ENCODE data around the gene NELFB.

Gene NELFB

DNA sequence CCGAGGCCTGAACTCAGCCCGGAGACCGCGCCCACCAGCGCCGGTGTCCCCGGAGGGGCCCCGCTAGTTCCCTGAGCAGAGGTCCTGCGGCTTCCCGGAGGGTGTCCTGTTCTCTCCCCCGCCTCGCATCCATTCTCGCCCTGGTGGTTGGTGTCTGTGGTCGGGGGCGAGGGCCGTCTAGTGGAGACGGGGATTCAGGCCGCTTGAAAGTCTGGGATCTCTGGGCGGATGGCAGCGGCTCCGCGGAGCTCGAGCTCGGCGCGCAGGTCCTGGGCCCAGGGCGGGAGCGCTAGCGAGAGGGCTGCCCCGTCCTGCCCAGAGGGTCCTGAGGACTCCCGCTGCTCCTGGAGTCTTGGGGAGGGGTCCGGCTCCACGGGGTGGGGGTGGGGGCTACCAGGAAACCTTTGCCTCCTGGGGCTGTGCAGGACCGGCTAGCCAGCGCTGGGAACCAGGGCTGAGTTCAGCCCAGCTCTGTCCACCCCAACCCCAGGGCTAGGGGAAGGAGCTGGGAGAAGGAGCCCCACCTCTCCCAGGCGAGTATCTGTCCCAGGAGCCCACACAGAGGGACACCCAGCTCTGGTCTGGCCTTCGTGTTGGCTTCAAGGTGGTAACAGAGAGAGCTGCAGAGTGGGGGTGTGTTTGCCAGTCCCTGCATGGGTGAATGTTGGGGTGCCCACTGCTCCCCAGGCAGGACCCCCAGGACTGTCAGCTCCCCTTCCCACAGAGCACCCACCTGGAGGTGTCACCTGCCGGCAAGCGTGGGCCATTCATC, 26.4 kb downstream of the NELFB start:
- no peak for DNase-seq

DNA sequence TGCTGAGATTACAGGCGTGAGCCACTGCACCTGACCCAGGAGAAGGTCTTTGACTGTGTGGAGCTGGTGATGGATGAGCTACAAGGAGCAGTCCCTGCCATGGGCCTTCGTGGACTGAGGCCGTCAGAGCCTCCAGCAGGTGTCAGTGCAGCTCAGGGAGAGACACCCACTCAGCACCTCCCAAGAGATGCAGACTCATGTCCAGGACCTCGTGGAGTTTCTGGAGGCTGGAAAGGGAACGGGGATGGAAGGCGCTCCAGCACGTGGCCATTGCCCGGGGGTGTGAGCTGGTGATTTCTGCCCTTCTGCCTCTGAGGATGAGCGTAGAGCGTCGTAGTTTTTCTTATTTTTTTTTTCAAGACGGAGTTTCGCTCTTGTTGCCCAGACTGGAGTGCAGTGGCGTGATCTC, 31.9 kb downstream of the NELFB start:
- DNase-seq = no peak

DNA sequence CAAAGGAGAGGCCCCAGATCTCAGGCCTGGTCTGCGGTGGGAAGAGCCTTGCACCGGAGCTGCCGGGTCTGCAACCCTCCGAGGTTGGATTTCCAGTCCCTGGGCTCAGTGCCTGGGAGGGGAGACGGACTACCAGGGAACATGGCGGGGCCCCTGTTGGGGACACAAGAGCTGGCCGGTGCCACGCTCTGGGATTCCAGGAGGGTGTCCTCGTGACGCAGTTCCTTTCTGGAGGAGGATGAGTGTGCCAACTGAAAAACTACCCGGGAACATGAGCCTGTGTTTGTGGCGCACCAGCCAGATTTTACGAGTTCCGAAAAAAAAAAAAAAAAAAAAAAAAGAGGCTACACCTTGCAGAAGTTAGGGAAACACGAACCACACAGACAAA, 38.0 kb downstream of the NELFB start:
- DNase-seq = no peak

DNA sequence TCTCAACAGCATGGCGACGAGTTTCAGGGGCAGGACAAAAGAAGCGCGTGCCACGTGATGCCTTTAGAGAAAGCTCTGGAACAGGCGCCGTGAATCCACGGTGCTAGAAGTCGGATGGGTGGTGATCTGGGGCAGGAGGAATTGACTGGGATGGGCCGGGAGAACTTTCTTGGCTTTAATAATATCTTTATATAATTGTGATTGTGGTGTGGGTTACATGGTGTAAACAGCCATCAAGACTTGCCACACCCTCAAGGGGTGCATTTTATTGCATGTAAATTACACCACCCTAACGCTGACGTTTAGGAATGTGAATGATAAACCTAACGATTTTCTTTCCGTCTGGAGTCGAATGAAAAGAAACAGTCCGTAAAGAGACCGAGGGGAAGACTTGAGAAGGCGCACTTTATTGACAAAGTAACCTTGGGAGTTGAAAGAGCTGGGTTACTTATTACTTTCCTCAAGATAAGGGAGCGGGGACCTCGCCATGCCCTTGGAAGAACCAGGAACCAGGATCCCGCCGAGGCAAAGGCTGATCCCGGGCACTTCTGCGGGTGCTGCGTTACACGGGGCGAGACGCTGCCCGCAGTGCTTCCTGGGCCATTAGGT, 38.5 kb downstream of the NELFB start:
- no peak for DNase-seq

DNA sequence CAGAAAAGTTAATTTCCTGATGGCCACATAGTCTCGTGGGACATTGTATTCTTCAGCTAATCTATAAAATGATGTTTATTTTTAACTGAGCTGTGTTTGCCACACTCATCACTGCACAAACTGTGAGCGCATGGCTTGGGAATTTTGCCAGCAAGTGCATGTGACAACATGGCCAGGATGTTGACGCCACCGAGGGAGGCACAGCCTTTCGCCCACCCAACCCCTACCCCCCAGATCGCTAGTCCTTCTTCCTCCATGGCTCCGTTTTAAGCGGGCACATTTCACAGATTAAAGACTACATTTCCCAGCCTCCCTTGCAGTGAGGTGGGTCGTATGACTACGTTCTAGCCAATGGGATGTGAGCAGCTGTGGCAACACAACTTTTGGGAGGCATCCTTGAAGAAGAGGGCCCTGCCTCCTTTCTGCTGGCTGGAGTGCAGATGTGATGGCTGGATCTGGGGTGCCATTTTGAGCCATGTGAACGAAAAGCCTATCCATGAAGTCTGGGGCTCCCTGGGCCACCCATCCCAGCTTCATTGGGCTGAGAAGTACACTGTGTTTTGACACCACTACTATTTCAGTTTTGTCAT, 39.1 kb downstream of the NELFB start:
- peak; percentile 41 for DNase-seq

DNA sequence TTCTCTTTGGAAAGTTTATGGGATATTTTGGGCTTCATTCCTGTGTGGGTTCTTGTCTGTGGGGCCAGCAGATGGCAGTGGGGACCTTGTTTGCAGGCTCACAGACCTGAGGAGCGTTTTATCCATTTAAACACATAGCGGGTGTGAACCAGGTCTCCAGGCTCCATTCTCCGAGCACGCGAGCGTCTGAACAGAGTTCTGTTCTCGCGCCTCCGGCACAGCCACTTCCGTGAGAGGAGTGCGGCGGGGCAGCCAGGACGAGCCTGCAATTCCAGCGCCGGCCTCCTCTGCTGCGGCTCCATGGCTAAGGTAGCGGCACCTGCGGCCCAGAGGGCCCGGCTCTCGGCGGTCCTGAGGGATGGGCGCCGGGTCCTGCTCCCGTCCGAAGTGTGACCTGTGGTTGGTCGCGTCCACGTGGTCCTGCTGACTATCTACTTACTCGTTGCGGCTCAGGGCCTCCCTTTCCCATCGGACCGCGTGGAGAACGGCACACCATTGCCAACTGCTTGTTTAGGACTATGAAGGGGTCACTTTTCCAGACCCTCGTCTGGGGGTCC, 39.6 kb downstream of the NELFB start:
- DNase-seq = no peak

DNA sequence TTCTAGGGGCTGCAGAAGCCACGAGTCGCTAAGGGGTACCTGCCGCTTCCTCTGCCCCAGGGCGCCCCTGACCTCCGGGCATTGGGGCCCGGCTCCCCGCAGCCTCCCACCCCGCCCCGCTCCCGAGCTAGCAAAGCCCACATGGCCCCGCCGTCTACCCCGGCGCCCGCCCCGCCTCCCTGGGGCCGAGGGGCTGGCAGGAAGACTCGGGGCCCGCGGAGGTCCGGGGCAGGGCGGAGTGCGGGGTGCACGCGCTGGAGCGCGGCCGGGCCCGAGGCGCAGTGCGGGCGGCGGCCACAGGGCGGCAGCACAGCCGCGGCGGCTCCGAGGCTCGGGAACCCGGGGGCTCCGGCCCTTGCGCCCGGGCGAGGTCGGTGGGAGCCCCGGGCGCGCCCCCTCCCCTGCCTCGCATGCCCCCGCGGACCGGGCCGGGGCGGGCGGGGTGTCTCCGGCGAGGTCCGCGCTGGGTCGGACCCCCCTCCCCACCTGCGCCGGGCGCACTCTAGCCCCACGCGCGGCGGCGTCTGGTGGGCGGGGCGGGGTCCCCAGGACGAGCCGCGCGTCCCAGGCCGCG, 40.2 kb downstream of the NELFB start:
- peak; percentile 54 for DNase-seq

DNA sequence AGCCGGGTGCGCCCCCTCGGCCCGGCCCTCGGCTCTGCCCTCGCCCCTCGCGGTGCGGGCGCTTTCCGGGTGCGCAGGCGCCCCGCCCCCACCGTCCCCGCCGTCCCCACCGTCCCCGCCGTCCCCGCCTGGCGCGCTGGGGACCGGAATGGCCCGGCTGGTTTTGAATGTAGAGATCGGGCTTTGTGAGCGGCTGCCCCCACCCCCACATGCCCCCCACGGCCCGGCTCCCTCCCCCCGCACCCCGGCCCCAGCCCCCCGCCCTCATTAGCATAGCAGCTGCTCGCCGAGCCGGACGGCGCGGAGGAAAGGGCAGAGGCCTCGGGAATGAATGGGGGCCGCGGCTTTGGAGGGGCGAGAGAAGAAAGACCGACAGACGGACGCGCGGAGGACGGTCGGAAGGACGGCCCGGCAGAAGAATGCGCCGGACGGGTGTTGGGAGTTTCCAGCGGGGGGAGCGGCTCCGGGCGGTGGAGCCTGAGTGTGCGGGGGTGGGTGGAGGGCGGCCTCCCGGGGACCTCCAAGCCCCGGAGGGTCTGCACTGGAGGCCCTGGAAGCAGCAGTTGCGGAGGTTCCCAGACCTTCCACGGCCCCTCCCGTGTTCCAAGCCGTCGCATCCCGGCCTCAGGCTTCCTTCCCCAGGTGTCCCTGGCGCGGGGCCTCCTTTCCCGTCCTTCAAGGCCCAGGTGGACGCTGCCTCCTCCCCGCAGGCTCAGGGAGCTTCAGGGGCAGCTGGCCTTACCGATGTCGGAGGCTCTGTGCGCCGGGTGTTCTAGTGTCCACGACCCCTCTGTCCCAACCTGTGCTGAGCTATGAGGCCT, 40.9 kb downstream of the NELFB start:
- DNase-seq = no peak

DNA sequence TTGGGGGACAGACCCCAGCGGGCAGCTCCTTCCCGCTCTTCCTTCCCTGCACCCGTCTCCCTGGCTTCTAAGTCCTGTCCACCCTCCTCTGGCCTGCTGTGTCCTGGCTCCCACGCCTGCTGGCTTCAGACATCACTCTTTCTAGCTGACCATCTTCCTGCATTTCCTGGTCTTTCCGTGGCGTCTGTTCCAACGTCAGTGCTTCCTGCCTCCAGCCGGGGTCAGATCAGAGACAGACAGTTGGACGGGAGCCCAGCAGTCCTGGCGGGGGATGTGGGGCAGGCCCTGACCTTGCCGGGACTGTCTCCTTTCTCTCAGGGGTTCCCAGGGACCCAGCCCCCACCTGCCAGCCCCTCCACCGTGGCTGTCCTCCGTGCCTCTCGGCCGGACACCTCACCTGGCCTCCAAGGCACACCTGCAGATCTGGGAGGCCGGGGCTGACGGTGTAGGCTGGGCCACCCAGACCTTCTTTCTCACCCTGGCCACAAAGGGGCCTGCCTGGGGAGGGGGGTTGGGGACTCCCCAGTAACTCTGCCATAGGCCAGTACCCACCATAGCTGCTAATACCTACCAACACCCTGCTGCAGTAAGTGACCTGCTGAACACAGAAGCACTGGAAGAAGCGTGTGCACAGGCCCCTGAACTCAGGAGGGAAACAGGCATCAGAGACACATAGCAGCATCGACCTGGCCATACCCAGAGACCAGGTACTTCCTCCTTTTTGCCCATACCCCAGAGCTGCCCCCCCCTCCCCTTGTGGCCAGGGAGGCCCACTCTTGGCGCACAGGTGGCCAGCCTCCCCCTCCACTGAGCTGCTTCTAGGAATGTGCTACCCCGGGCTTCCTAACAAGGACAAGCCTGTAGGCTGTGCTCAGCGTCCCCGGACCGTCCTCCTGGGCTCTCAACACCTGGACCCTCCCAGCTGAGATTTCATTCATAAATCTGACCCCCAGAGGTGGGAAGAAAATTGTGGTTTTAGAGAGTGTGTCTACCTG, 41.8 kb downstream of the NELFB start:
- no peak for DNase-seq

DNA sequence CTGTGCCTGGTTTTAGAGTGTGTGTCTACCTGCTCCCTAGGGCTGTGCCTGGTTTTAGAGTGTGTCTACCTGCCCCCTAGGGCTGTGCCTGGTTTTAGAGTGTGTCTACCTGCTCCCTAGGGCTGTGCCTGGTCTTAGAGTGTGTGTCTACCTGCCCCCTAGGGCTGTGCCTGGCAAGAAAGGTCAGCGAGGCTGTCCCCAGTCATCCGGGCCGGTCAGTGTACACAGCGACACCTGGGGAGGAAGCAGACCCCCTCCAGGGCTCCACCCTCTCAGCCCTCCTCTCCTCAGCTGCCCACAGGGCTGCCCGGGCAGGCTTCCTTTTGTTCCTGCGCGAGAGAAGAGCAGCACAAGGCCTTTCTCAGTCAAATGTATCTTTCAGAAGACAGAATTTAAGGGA, 42.8 kb downstream of the NELFB start:
- DNase-seq = no peak

DNA sequence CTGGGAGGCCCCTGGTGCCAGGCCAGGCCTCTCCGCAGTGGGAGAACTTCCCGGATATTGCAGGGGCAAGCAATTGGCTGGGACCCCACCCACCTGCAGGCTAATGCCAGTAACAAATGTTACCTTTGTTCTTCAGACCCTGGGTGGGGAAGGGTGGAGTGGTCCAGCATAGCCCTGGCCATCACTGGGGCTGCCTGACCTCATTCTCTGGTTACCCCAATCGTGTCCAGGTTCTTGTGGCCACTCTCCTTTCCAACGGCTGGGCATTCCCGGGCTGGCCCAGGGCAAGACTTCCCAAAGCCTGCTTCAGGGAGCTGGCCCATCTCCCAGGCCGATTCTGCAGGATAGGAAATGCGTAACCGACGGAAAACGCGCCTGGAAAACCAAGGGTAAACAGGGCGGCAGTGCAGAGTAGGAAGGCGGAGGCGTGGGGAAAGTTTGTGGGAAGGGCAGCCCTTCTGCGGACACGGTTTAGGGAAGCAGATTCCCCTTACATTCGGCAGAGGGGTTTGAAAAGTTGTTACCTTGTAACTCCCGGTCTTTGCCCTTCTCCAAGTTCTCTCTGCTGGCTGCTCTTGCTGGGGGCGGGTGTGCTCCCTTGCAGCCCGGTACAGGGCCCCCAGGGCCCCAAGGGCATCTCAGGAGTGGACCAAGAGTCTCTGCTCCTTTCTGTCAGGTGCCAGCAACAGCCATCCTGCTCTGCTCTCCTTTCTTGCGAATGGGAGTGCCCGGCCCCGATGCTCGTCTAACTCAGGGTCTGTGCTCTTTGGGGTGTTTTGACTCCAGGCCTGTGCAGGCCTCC, 43.5 kb downstream of the NELFB start:
- no peak for DNase-seq

DNA sequence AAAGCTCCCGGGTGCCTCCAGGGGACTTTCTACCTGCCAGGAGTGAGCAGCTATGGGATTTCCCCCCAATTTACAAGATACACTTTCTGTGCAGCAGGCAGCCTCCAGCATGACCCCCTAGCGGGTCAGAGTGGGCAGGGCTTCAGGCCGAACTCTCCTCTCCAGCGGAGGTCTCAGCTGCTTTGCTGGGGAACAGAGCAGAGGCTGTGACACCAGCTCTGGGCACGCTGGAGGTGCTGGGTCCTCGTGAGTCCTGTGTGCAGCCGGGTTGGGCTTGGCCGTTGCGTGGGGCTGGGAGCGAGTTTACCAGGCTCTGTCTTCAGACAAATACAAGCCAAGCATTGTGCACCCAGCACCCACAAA, 44.1 kb downstream of the NELFB start:
- DNase-seq = no peak

DNA sequence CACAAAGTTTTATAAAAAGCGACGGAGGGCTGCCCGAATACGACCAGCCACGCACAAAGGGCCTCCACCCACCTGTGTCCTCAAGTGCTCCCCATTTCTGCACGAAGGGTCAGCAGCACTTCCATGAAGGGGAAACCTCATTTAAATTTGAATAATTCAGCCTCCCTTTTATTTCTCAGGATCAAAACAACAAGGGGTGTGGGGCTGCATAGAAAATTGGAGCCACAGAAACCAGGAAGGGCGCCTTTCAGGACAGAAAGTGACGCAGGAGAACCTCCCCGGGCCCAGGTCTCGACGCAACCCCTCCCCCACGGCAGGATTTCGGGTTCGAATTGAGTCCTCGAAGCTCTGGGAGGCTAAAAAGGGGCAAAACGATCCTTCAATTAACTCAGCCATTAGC, 44.8 kb downstream of the NELFB start:
- DNase-seq = no peak

DNA sequence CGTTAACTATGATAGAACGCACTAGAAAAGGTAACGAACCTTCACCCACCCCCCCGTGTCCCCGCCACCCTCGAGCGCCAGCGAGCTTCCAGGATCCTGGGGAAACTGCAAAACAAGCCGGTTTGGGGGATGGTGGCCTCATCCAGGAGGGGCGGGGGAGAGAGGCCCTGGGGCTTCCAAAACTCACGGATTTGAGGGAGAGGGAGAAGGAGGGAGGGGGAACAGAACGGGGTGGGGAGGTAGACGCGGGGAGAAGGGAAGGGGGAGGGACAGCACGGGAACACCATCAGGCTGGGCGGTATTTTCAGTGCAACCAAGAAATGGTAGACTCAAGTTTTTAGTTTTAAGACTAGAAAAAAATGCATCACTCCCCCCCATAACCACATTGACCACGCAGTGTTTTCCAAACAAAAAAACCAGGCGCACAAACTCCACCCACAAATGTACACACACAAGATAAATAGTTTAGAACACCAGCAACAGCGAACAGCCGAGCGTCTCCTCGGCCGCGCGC, 45.5 kb downstream of the NELFB start:
- DNase-seq = no peak

DNA sequence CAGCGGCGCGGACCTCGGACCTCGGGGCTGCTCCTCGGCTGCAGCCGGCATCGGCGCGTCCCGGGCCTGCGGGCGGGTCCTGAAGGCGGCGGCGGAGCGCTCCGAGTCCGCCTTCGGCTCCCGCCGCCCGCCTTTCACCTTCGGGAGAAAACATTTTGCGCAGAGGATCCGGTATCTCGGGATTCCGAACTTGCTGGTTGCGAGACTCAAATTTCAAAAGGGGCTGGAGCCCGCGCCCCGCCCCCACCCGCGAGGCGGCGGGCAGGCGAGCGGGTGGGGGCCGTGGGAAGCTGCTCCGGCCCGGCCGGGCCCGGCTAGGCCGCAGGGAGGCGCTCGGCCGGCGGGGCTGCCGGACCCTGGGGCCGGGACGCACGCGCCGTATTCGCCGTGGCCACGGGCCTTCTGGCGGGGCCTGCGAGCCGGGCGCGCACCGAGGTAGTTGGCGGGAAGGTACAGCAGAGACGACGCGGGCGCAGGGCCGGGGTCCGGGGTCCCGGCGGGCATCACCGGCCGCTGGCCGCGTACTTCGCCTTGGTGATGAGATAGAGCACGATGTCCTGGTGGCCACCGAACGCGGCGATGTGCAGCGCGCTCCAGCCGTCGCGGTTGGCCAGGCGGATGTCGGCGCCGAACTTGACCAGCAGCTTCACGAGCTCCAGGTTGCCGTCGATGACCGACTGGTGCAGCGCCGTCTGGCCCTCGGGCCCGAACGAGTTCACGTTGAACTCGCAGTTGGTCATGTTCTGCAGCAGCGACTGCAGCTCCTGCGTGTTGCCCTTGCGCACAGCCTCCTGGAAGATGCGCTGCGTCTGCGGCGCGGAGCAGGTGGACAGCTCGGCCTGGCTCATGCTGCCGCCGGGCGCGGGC, 46.2 kb downstream of the NELFB start:
- no peak for DNase-seq

DNA sequence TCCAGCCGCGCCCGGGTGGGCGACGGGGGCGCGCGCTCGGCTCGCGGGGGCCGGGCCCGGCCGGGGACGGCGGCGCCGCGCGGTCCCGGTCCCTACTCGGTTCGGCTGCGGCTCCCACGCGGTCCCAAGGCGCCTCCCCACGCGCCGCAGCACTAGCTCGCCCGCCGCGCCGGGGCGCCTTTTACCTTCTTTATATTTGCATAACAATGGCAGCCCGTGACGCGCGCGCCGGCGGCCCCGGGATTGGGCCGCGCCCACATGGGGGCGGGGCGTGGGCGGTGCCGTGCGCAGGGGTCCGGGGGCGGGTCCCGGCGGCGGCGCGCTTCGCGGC, 47.0 kb downstream of the NELFB start, which contains the start of gene NRARP:
Gene NRARP, minus strand, starts transcription at position 154 of the 331 bp plus-strand sequence. CDS start 343 bp downstream, outside the sequence.
- peak; percentile 93 for DNase-seq

DNA sequence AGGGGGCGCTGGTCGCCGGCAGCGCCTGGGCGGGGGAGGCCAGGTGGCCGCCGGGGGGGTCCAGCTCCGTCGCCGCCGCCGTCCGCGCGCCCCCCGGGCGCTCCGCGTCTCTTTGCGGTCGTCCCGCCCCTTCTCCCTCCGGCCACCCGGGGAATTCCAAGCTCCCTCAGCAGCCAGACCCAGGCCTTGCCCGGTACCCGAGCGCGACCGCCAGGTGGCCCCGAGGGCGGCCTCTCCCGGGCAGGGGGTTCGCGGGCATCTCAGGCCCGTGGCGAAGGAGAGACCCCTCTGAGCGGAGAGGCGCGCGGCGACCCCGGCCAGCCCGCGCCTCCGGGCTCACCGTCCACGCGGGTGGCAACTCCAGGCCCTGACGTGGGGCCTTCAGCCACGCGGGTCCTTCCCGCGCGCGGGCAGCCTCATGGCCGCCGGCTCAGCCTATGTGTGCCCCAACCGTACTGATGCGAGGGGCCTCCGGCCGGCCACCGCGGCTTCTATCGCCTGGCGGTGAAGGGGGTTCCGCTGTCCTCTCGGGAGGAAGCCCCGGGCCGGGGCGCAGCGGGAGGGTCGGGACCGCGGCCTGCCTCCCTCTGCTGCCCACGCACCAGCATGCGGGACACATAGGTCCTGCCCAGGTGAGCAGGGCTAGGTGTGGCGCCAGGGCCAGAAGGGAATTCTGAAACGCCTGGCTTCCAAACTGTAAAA, 47.5 kb downstream of the NELFB start:
- DNase-seq = no peak

DNA sequence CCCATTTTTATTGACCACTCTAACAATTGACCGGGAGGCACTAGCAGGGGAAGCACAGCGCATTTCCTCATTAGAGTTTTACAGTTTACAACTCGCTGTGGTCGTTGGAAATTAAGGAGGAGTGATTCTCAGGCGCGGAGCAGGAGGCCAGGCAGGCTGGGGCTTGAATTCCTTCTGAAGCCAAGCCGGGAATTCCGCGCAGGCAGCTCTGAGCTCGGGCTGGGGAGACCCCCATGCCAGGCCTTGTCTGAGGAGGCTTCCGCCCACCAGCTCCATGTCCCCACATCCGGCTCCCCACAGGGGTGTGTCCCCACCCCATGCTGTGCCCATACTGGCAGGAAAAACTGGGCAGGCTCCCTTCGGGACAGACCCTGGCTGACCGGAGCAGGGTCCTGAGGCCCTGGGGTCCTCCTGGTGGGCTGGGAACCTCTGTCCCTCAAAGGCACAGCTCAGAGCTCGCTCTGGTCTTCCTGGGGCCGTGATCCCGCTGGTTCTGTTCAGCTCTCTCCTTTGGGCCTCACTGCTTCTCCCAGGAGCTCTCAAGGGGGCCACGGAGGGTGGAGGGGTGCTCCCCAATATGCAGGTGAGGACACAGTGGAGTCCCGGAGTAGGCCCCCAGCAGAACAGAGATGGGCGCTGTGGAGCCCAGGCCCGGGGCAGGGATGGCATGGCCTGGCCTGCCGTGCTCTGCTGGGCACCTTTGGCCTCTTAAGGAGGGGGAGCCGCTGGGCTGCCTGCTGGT, 48.2 kb downstream of the NELFB start:
- DNase-seq = no peak

Measured in CD4-positive, alpha-beta T cell treated with Interleukin-10 for 1 hour (primary cell).